PC-9 (cell line): ENCODE measurements around the gene ZFYVE27. TPM values are rescaled to one million over a fixed set of nuclear protein-coding genes. Genes with fewer than 3 reads are reported as not detected.
A peak's percentile ranks its signal among the peaks of the same experiment; 100 is the strongest.

Experiments used
- BruUV-seq: library from RNA; stranded (reverse); fragments of 400-500 nt; replicated peaks from 2 replicates; lab custom pipeline; 2021; lab: Mats Ljungman, UMichigan
- CTCF ChIA-PET: fragments of 300-600 bp; sonication (Branson Sonifier 250); formaldehyde crosslinking; loops from one replicate; lab custom pipeline; 2022; ENCODE audit warnings: antibody characterized with exemption; lab: Charles Lee
- POLR2A ChIA-PET: fragments of 300-600 bp; sonication (Branson Sonifier 250); formaldehyde crosslinking; loops from one replicate; lab custom pipeline; 2022; ENCODE audit warnings: antibody characterized with exemption; ENCODE audit not compliant: unreplicated experiment; lab: Charles Lee
- DNase-seq, 2 experiments: peaks; one replicate each; pipeline versions ENCODE4 v3.0.0 to v3.0.0-alpha.2; 2015 to 2022; ENCODE audit warnings: mixed read lengths in 1 of 2
- H2AFZ ChIP-seq: fragments of 200-600 bp; sonication (generic); 2 replicates; pipeline ENCODE4 v1.8.1; 2017; ENCODE audit warnings: antibody characterized with exemption
- H3F3A ChIP-seq: fragments of 200-600 bp; sonication (generic); 2 replicates; pipeline ENCODE4 v1.8.1; 2017; ENCODE audit warnings: antibody characterized with exemption, mild to moderate bottlenecking, low read depth; ENCODE audit not compliant: insufficient read depth
- H3K27ac ChIP-seq: fragments of 200-600 bp; sonication (generic); 2 replicates; pipeline ENCODE4 v1.6.1; 2016; ENCODE audit warnings: mixed run types
- H3K27me3 ChIP-seq: fragments of 200-600 bp; sonication (generic); 2 replicates; pipeline ENCODE4 v1.6.1; 2016; ENCODE audit warnings: low read depth, mixed run types; ENCODE audit not compliant: insufficient read depth
- H3K36me3 ChIP-seq: fragments of 200-600 bp; sonication (generic); 2 replicates; pipeline ENCODE4 v1.6.1; 2016; ENCODE audit warnings: low read depth, mixed run types
- H3K4me1 ChIP-seq: fragments of 200-600 bp; sonication (generic); replicated peaks from 2 replicates; pipeline ENCODE4 v1.6.1; 2016; ENCODE audit warnings: mixed run types; ENCODE audit not compliant: insufficient read depth
- H3K4me2 ChIP-seq: fragments of 200-600 bp; sonication (generic); 2 replicates; pipeline ENCODE4 v1.6.1; 2017; ENCODE audit warnings: mixed run types
- H3K4me3 ChIP-seq: fragments of 200-600 bp; sonication (generic); 2 replicates; pipeline ENCODE4 v1.6.1; 2016; ENCODE audit warnings: mixed run types
- H3K79me2 ChIP-seq: fragments of 200-600 bp; sonication (generic); 2 replicates; pipeline ENCODE4 v1.6.1; 2017; ENCODE audit warnings: low read depth, mixed run types
- H3K9me2 ChIP-seq: fragments of 200-600 bp; sonication (generic); 2 replicates; pipeline ENCODE4 v1.8.1; 2017; ENCODE audit warnings: mild to moderate bottlenecking; ENCODE audit not compliant: insufficient read depth
- H3K9me3 ChIP-seq: fragments of 200-600 bp; sonication (generic); 2 replicates; pipeline ENCODE4 v1.8.1; 2016; ENCODE audit warnings: low read depth; ENCODE audit not compliant: insufficient read depth
- H4K20me1 ChIP-seq: fragments of 200-600 bp; sonication (generic); 2 replicates; pipeline ENCODE4 v1.8.1; 2017; ENCODE audit not compliant: insufficient read depth
- EZH2 ChIP-seq: fragments of 200-600 bp; sonication (generic); IDR thresholded peaks from 2 replicates; pipeline ENCODE4 v1.8.0; 2017; ENCODE audit warnings: antibody characterized with exemption, low read depth
- intact Hi-C: fragments of 100-400 bp; cut with micrococcal nuclease; formaldehyde crosslinking; loops from one replicate; pipeline ENCODE4 v1.10.0; 2022; ENCODE audit not compliant: unreplicated experiment
- total RNA-seq: library from RNA; stranded (reverse); gene quantifications from 2 replicates; pipeline ENCODE4 v1.2.3, GENCODE V29; 2021
- TF ChIP-seq, protein P1 (sequence below): fragments of 200-600 bp; sonication (generic); conservative IDR thresholded peaks from 2 replicates; pipeline ENCODE4 v1.6.1; 2017; ENCODE audit warnings: mixed run types, antibody characterized with exemption, mild to moderate bottlenecking, moderate library complexity

Gene ZFYVE27
- total RNA-seq, 1 experiment from 2014 or later, result 21.6 TPM

GRCh38 chr10:97701438-97702069, 35.4 kb upstream of the ZFYVE27 start:
- H3K79me2 ChIP-seq, result no peaks in the 10 kb centered on the region
- no peak overlapping the region for H3K4me3 ChIP-seq
- POLR2A ChIA-PET, result interaction anchor here (0.7 kb wide), 1 partner anchor 22 kb away, joined by 3 read pairs; no protein-coding TSS in a partner anchor
- H3K27ac ChIP-seq, result no peak overlapping the region
- H2AFZ ChIP-seq, result no peak overlapping the region
- CTCF ChIA-PET, result interaction anchor here (0.6 to 1.2 kb wide), 5 partner anchors 8 to 25 kb away, joined by 3 to 5 read pairs (median 4); partner anchors contain the start of gene AVPI1
- no TSS peak for BruUV-seq
- no peaks in the 10 kb centered on the region for H4K20me1 ChIP-seq
- DNase-seq, result peak in 1 of 2 experiments; percentile 29
- H3K9me2 ChIP-seq, result no peaks in the 10 kb centered on the region
- no peaks in the 10 kb centered on the region for H3K9me3 ChIP-seq
- no peaks in the 10 kb centered on the region for H3K27me3 ChIP-seq
- no peaks in the 10 kb centered on the region for H3K4me1 ChIP-seq
- intact Hi-C loops, result loop anchor here (1.0 to 5.0 kb wide), 3 partner anchors 25 to 346 kb away; no protein-coding TSS in a partner anchor
- no peaks in the 10 kb centered on the region for H3K36me3 ChIP-seq
- H3F3A ChIP-seq, result no peaks in the 10 kb centered on the region
- H3K4me2 ChIP-seq, result no peak overlapping the region
- TF ChIP-seq EZH2, result no peak
- TF ChIP-seq, protein P1, sequence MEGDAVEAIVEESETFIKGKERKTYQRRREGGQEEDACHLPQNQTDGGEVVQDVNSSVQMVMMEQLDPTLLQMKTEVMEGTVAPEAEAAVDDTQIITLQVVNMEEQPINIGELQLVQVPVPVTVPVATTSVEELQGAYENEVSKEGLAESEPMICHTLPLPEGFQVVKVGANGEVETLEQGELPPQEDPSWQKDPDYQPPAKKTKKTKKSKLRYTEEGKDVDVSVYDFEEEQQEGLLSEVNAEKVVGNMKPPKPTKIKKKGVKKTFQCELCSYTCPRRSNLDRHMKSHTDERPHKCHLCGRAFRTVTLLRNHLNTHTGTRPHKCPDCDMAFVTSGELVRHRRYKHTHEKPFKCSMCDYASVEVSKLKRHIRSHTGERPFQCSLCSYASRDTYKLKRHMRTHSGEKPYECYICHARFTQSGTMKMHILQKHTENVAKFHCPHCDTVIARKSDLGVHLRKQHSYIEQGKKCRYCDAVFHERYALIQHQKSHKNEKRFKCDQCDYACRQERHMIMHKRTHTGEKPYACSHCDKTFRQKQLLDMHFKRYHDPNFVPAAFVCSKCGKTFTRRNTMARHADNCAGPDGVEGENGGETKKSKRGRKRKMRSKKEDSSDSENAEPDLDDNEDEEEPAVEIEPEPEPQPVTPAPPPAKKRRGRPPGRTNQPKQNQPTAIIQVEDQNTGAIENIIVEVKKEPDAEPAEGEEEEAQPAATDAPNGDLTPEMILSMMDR, result peak; percentile 74

DNA sequence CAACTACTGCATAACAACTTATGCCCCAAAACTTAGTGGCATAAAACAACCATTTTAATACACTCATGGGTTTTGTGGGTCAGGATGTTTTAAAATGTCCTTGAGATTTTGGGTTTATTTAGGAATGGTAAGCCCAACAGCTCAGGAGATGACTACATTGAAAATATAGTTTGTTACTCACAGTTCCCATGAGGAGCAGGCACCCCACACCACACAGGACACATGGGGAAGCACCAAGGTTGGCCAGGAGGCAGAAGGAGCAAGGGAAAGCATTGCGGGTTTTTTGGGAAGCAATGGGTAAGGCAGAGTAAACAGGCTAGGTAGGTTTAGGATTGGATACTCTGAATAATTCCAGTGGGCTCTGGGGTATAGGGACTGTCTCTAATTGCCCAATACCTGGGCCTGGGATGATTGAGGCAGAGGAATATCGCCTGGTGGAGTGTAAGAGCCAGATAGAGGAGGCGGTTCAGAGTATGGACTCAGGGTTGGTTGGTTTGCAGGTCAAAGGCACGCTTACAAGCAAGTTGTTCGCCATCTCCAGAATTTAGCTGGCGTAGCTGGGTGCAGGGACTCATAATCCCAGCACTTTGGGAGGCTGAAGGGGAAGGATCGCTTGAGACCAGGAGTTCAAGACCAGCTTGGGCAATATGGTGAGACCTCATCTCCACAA, 33.4 kb upstream of the ZFYVE27 start:
- no peak for TF ChIP-seq EZH2
- TF ChIP-seq, protein P1, result no peak
- ChIA-PET CTCF (interaction anchor here (0.7 kb wide), 2 partner anchors 11 to 14 kb away, joined by 8 to 26 read pairs; no protein-coding TSS in a partner anchor), POLR2A (interaction anchor here (0.7 kb wide), 1 partner anchor 151 kb away, joined by 27 read pairs; no protein-coding TSS in a partner anchor)
- Histone ChIP-seq H3K4me1 (no peaks in the 10 kb centered on the region), H2AFZ (no peak overlapping the region), H3K27me3 (no peaks in the 10 kb centered on the region), H3K9me2 (no peaks in the 10 kb centered on the region), H3K27ac (no peak overlapping the region), H3K36me3 (no peaks in the 10 kb centered on the region), H3K4me3 (no peak overlapping the region), H3K4me2 (no peak overlapping the region), H3K79me2 (no peaks in the 10 kb centered on the region), H3F3A (no peaks in the 10 kb centered on the region), H4K20me1 (no peaks in the 10 kb centered on the region), H3K9me3 (no peaks in the 10 kb centered on the region)
- intact Hi-C loops, result loop anchor here (5.0 kb wide), 1 partner anchor 344 kb away; no protein-coding TSS in a partner anchor
- no peak for DNase-seq
- no TSS peak for BruUV-seq

- Histone ChIP-seq H4K20me1 (no peaks in the 10 kb centered on the region), H3K4me3 (no peak overlapping the region), H3F3A (no peaks in the 10 kb centered on the region), H3K9me2 (no peaks in the 10 kb centered on the region), H2AFZ (no peak overlapping the region), H3K27ac (no peak overlapping the region), H3K4me1 (0 out of 2 replicates have a peak, but pooled peaks cover 4% of the 10 kb centered on the region), H3K4me2 (no peak overlapping the region), H3K79me2 (no peaks in the 10 kb centered on the region), H3K36me3 (no peaks in the 10 kb centered on the region), H3K27me3 (no peaks in the 10 kb centered on the region), H3K9me3 (no peaks in the 10 kb centered on the region)
- intact Hi-C loops, result loop anchor here (5.0 kb wide), 1 partner anchor 343 kb away; no protein-coding TSS in a partner anchor
- BruUV-seq, result no TSS peak
- ChIA-PET POLR2A (no interaction called here), CTCF (no interaction called here)
- DNase-seq, result no peak
- TF ChIP-seq EZH2, result no peak
- TF ChIP-seq, protein P1, result no peak
These were observed 32.6 kb upstream of the ZFYVE27 start for GRCh38 chr10:97704341-97704740.
